Stimulated activated CD4-positive, alpha-beta T cell treated with anti-CD3 and anti-CD28 coated beads, Interleukin-1b, Interleukin-23, amount 100 ng/mL, for 4 hours (primary cell): ENCODE data around the gene MACROD2.

Experiments used
- DNase-seq, 2 donors: peaks; one replicate each; pipeline ENCODE4 v3.0.0-alpha.2; 2020; ENCODE audit warnings: low read depth in 2 of 2

Gene MACROD2

DNA sequence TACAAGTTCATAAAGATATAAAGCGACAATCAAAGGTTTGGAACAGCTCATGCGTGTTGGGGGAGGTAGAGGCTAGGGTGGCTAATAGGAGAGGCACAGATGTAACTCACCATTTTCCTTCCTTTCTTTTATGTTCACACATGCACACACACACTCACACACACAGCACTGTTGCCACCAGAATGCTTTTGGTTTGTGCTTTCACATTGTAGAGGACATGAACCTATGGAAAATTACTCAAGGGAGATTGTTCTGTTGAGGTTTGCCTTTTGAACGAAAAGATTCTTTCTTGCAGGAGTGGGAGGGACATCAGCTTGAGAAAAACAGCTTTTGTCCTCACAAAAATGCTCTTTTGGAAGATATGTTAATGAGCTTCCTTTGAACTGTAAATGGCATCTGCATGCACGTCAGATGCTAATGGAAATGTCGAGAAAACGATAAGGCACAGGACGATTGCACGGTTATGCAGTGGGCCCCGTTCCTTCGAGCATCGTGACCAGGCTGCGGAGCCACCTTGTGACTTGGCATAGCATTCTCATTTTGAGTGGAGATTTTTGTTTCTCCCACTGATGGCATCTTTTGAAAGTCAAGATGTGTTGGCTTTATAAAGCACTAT, 1853.8 kb downstream of the MACROD2 start:
- DNase-seq, result no peak

DNA sequence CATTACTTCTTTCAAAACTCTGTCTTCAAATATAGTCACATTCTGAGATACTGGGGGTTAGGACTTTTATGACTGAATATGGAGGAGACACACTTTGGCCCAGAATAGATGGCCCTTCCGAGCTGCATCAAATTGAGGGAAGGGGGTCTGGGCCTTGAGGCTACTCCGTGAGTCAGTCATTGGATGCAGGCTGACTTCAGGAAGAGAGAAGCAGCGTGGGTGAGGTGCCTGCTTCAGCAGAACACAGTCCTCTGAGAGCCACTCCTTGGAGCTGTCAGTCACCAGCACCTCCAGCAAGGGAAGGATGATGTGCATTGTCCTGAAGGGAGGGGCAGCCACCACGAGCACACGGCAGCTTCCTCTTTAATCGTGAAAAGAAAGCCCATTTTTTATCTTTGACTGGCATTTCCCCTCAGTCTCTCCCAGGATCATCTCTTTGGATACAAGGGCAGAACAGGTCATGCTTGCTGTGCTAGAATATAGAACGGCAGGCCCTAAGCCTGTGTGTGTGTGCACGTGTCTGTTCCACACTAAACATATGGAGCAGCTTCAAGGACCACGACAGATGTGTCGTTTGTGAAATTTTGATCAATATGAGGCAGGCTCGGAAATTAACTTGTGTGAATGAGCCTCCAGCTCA, 1856.4 kb downstream of the MACROD2 start:
- DNase-seq, result no peak

DNA sequence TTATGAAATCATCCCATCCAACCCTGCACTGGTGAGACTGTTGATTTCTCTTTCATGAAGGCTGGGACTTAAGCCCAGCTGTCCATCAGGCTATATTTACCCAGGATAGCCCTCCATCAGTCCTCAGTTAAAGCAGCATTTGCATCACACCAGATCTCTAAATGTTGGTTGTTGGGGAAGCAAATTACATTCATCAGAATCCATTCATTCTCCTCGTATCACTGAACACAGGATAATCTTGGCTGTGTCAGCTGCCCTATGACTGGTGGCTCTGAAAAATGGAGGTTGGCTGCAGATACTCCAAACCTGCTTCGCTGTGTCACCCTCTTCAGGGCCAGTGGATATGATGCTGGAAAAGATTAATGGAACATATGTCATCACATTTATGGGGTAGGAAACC, 1859.6 kb downstream of the MACROD2 start:
- no peak for DNase-seq

DNA sequence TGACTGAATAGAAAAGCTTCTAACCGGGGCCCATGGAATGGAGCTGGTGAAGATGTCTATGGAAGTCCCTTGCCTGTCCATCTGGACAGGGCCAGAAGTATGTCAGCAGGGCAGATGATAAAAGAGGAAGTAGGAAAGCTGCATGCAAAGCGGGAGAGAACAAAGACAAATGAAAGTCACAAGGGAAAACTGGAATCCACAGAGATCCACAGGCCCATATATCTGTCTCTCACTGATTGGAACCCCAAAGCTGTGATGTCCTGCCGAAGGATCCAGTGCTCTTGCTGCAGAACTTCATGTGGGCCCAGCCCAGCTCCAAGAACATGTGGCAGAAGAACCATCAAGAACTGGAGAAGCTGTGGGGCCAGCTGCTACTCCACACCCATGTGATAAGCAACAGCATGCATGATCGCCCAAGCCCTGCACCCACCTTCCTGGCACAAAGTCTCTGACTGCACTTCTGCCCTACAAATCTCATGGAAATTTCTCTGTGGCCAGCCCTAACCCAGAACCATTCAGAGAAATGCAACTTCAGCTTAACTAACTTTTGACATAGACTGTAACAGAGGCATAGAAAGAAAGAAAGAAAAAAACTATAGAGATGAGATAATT, 1862.0 kb downstream of the MACROD2 start:
- DNase-seq, result no peak

DNA sequence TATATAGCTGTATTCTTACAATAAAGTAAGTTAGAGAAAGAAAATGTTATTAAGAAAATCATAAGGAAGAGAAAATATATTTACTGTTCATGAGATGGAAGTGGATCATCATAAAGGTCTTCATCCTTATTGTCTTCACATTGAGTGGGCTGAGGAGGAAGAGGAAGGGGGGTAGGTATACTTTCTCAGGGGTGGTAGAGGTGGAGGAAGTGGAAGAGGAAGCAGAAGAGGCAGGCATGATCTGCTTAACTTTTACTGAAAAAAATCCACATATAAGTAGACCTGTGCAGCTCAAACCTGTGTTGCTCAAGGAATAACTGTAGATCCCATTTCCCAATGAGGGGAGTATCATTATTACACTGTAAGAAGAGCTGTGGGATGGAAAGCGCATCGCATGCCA, 1863.7 kb downstream of the MACROD2 start:
- DNase-seq, result no peak

DNA sequence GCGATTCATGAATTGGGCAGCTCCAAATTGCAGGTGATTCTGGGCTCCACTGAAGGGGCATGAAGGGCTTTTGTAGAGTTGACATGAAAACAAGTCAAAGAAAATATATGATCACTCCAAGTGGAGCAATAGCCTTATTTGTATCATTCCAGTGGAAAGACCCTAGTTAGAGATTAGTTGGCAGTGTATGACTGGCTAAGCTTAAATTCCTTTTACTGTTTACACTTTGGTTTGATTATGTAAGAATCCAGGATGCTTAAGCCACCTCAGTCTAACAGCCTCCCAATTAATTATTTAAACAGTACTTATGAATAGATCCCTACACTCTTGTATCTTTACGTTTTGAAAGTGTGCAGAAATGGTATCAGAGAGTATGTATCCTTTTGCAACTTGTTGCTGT, 1865.5 kb downstream of the MACROD2 start:
- DNase-seq, result no peak

DNA sequence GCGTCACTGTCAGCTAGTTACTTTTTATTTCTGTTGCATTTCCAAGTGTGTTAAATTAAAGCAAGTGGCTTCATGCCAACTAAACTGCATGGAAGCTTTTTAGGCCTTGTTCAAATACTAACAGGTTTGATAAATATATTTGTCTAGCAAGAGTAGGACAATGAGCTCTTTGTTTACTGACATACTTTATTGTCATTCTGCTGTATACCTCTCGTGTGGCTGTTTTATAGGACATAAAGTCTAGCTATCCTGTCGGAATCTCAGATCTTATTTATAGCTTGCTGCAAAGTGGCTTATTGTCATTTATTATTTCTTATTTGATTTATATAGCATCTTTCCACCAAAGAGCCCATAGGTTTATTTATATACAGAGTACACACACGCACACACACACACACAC, 1866.9 kb downstream of the MACROD2 start:
- DNase-seq, result no peak

GRCh38 chr20:15863735-15864134, 1868.4 kb downstream of the MACROD2 start:
- no peak for DNase-seq

- no peak for DNase-seq
These were observed 1870.2 kb downstream of the MACROD2 start for GRCh38 chr20:15865553-15865952.

GRCh38 chr20:15866916-15867730, 1871.8 kb downstream of the MACROD2 start:
- no peak for DNase-seq

GRCh38 chr20:15867899-15868298, 1872.6 kb downstream of the MACROD2 start:
- no peak for DNase-seq

DNA sequence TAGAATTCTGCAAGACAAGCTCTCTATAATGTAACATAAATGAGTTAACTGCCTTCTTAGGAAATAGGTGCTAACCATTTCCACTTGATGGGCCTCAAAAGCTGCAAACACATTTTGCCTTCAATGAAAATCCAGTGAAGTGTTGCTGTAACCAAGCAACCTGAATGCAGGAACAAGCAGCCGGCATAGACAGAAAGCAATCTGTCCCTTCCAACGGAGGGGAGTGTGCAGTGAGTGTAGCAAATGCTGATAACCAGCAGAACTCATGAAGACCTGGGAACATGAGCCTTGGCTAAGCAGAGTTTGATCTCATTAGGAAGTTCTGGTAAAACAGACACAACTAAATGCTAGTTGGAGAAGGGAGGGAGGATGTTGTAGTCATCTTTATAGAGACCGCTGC, 1880.1 kb downstream of the MACROD2 start:
- DNase-seq, result no peak

DNA sequence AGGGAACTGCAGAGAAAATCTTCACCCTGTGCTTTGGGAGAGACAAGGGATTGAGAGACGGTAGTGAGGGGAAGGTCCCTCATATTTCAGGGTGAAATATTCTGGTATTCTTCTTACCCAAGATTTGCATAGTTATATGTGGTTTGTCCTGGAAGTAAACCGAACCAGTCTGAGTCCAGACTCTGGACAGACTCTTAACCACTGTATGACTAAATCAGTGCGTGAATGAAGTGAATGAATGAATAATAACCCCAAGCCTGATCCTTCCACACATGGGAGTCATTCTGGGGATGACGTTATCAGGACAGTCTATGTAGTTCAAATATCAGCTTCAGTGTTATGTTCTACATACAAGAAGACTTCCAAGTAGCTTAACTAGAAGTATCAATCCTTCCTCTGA, 1887.2 kb downstream of the MACROD2 start:
- no peak for DNase-seq

DNA sequence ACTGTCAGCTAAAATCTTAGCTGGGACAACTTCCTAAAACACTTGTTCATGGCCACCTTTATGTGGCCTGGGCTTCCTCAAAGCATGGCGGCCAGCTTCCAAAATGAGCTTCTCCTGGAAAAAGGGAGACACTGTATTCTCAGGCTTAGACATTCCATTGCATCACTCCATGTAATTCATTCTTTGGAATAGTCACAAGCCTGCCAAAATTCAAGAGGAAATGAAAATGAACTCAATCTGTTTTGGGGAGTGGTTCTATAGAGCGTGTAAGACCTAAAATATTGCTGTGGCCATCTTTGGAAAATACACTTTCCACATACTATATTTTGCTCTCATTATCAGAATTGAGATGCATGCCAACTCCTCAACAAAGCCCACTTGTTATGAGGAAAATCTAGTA, 1890.9 kb downstream of the MACROD2 start:
- no peak for DNase-seq

DNA sequence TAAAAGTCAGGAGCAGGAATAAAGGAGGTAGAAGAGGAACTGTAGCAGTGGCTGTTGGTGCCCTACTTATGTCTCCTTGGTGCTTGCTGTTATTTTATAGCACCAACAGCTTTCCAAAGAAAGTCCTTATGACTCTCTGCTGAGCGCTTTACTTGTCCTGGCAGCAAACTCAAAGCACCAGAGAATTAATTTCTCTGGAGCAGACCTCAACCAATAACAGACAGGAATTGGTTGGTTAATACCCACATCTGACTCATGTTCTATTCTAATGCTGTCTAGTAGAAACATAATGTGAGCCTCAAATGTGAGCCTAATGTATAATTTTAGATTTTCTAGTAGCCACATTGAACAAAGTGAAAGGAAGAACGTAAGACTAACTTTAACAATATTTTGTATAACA, 1892.1 kb downstream of the MACROD2 start:
- no peak for DNase-seq

DNA sequence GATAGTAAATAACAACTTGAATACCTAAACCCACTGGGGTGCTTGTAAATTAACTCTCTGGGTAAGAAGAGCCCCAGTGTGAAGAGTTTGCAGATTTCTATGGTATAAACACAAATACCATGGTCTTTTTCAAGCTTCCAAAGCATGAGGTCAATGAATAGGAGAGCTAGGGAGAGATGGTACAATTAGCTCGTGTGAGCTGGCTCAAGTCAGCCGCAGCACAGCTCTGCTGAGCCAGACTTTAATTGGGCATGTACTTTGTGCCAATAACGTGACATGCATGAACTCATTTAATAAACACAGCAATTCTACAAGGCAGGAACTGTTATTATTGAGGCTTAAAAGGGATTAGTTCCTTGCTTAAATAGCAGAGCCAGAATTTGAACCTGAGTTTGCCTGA, 1893.7 kb downstream of the MACROD2 start:
- DNase-seq, result no peak

GRCh38 chr20:15889514-15890256, 1894.4 kb downstream of the MACROD2 start:
- no peak for DNase-seq

DNA sequence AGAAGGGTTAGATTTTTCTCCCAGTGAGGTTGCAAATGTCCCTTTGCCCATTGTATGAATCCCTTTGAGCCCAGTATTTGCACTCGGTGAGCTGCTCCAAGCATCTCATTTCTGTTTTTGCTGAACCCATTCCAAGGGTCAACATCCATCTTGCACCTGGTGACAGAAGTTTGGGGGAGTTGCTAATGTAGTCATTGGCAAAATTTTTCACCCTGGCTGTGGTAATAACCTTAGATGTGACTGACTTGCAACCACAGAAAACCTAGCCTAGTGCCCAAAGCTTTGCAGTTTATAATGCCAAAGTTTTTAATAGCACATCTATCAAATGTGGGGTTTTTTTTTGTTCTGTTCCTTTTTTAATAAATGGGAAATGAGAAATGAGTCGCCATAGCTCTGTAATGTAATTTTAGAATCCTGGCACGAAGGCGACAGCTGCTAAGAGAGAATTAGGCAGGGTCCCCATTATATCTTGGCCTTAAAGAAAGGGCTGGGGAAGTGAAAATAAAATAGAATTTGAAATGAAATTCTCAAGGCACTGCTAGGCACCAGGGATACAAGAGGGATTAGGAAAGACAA, 1895.2 kb downstream of the MACROD2 start:
- DNase-seq, result no peak

DNA sequence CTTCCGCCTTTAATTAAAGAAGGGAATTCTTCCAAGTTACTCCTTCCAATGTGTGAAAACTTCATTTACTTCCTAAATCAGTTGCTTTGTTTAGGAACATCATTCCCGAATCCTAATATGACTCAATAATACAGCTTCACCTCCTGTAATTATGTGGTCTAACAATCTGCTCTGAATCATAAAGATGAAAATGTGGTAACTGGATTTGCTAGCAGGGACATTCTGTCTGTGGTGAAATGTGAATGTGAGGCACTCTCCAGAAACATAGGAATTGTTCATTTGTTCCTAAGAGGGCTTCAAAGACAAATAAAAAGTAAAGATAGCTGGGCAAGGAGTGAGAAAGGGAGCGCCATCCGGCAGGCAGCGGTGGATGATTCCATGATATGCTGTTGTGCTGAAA, 1899.8 kb downstream of the MACROD2 start:
- no peak for DNase-seq

DNA sequence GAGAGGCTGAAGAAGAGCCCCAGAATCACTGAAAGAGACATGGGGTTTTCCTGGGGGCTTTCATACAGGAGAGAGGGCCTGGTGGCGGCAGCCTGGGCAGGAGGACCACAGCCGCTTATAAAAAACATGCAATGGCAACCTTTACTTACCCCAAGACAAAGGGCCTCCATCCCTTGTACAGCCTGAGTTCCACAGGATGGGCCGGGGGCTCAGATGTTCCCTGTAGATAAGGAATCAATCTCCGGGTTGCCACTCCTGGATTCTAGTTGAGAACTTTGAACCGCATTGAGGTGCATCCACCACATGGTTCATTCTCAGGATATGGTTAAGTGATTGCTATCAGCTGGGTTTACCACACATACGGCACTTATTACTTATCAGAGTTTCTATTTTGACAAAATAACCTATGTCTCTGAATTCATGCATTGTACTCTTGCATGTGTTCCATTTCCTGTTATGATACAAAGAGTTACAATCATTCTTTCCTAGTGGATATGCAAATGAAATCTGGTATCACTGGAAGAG, 1900.3 kb downstream of the MACROD2 start:
- no peak for DNase-seq

GRCh38 chr20:15899967-15900366, 1904.7 kb downstream of the MACROD2 start:
- DNase-seq, result no peak
